Neural cell (in vitro differentiated cells): Measurements from ENCODE around the gene STT3B.

ENCODE experiments used
- CTCF ChIP-seq: fragments of 450-650 bp; IDR thresholded peaks from 2 replicates; pipeline ENCODE4 v1.5.1; 2014; ENCODE audit warnings: antibody characterized with exemption, mild to moderate bottlenecking, moderate library complexity; ENCODE audit not compliant: poor library complexity, severe bottlenecking
- EP300 ChIP-seq: fragments of 450-650 bp; conservative IDR thresholded peaks from 2 replicates; pipeline ENCODE4 v1.6.1; 2014; ENCODE audit warnings: antibody characterized with exemption, mild to moderate bottlenecking, moderate library complexity; ENCODE audit not compliant: poor library complexity, severe bottlenecking
- EZH2 ChIP-seq: fragments of 200-600, 300-800 bp; shearing (Covaris generic), sonication (generic); IDR thresholded peaks from 2 replicates; pipeline ENCODE4 v1.6.1; 2014; ENCODE audit warnings: antibody characterized with exemption, low read length, borderline replicate concordance, mild to moderate bottlenecking; ENCODE audit not compliant: insufficient read depth, poor library complexity, severe bottlenecking
- POLR2AphosphoS5 ChIP-seq: IDR thresholded peaks from 2 replicates; pipeline ENCODE4 v1.6.1; 2012
- RAD21 ChIP-seq: fragments of 450-650 bp; conservative IDR thresholded peaks from 2 replicates; pipeline ENCODE4 v1.6.1; 2014; ENCODE audit warnings: antibody characterized with exemption, mild to moderate bottlenecking, moderate library complexity
- REST ChIP-seq: IDR thresholded peaks from 2 replicates; pipeline ENCODE4 v1.6.1; 2012; ENCODE audit warnings: borderline replicate concordance
- SMC3 ChIP-seq: fragments of 450-650 bp; conservative IDR thresholded peaks from 2 replicates; pipeline ENCODE4 v1.6.1; 2014; ENCODE audit warnings: antibody characterized with exemption, mild to moderate bottlenecking, moderate library complexity; ENCODE audit not compliant: poor library complexity
- TAF1 ChIP-seq: IDR thresholded peaks from 2 replicates; pipeline ENCODE4 v1.6.1; 2012; ENCODE audit warnings: low read depth

- no peak for TF ChIP-seq EP300
- TF ChIP-seq CTCF, result no peak
- TF ChIP-seq EZH2, result no peak
- no peak for TF ChIP-seq POLR2AphosphoS5
- no peak for TF ChIP-seq TAF1
- TF ChIP-seq RAD21, result no peak
- TF ChIP-seq REST, result no peak
- TF ChIP-seq SMC3, result no peak
Measured at GRCh38 chr3:31546162-31546561, 13.4 kb downstream of the STT3B start.
